CD14-positive monocyte (primary cell): ENCODE measurements around the gene TUBGCP3. TPM values are rescaled to one million over a fixed set of nuclear protein-coding genes. Genes with fewer than 3 reads are reported as not detected.

Experiments used
- DNase-seq, 3 donors: peaks; one replicate each; pipeline ENCODE4 v3.0.0-alpha.2; 2011 to 2022
- H2AFZ ChIP-seq: 2 replicates; pipeline ENCODE4 v1.6.0; 2012; ENCODE audit warnings: mild to moderate bottlenecking, low read depth, low read length, inconsistent platforms; ENCODE audit not compliant: insufficient read depth, poor library complexity, severe bottlenecking
- H3K27ac ChIP-seq, 2 donors: 1 replicate in 1 of 2; 2 replicates in 1 of 2; pipeline ENCODE4 v1.5.1; 2012 to 2013; ENCODE audit warnings: low read length in 2 of 2, control low read depth in 1 of 2, inconsistent platforms in 1 of 2, low read depth in 1 of 2, mild to moderate bottlenecking in 1 of 2
- H3K27me3 ChIP-seq, 2 donors: one replicate each; pipeline versions ENCODE4 v1.6.0 to v1.6.1; 2011 to 2013; ENCODE audit warnings: low read length in 2 of 2; ENCODE audit not compliant: control insufficient read depth in 2 of 2, insufficient read depth in 2 of 2
- H3K36me3 ChIP-seq, 2 donors: replicated peaks in 1 of 2; 1 replicate in 1 of 2; 2 replicates in 1 of 2; pipeline versions ENCODE4 v1.5.1 to v1.6.1; 2012 to 2013; ENCODE audit warnings: low read length in 2 of 2, control low read depth in 1 of 2, inconsistent platforms in 1 of 2, mild to moderate bottlenecking in 1 of 2; ENCODE audit not compliant: insufficient read depth in 2 of 2, control insufficient read depth in 1 of 2
- H3K4me1 ChIP-seq, 2 donors: 1 replicate in 1 of 2; 2 replicates in 1 of 2; pipeline versions ENCODE4 v1.5.1 to v1.6.1; 2012 to 2013; ENCODE audit warnings: low read length in 2 of 2, control low read depth in 1 of 2, inconsistent platforms in 1 of 2, mild to moderate bottlenecking in 1 of 2, moderate library complexity in 1 of 2; ENCODE audit not compliant: insufficient read depth in 2 of 2, control insufficient read depth in 1 of 2
- H3K4me2 ChIP-seq: replicated peaks from 2 replicates; pipeline ENCODE3; 2012; ENCODE audit warnings: low read length, moderate library complexity, mild to moderate bottlenecking; ENCODE audit not compliant: poor library complexity, severe bottlenecking; ENCODE audit errors: extremely low read depth
- H3K4me3 ChIP-seq, 3 experiments: fragments of 200-600 bp in 1 of 3; sonication (generic) in 1 of 3; replicated peaks in 1 of 3; 1 replicate in 2 of 3; 2 replicates in 1 of 3; pipeline ENCODE4 v1.5.1; 2011 to 2013; ENCODE audit warnings: low read length in 3 of 3, mild to moderate bottlenecking in 3 of 3, control low read depth in 2 of 3, low read depth in 2 of 3, inconsistent platforms in 1 of 3, moderate library complexity in 1 of 3
- H3K79me2 ChIP-seq: 2 replicates; pipeline ENCODE4 v1.6.0; 2012; ENCODE audit warnings: mild to moderate bottlenecking, control low read depth, inconsistent platforms, low read length, moderate library complexity; ENCODE audit not compliant: insufficient read depth
- H3K9ac ChIP-seq: 2 replicates; pipeline ENCODE4 v1.6.0; 2017; ENCODE audit warnings: low read length, mild to moderate bottlenecking; ENCODE audit not compliant: insufficient read depth, poor library complexity, severe bottlenecking
- H3K9me3 ChIP-seq, 2 donors: replicated peaks in 1 of 2; 1 replicate in 1 of 2; 2 replicates in 1 of 2; pipeline versions ENCODE4 v1.5.1 to v1.6.1; 2012 to 2013; ENCODE audit warnings: low read length in 2 of 2, control low read depth in 1 of 2; ENCODE audit not compliant: control insufficient read depth in 1 of 2, insufficient read depth in 1 of 2
- H4K20me1 ChIP-seq: 2 replicates; pipeline ENCODE4 v1.6.0; 2012; ENCODE audit warnings: mild to moderate bottlenecking, low read length, control low read depth, moderate library complexity; ENCODE audit not compliant: insufficient read depth
- H3K27ac Mint-ChIP-seq, 7 donors: one replicate each; pipeline ENCODE4 v1.8.0; 2020; ENCODE audit warnings: mild to moderate bottlenecking in 7 of 7, mixed read lengths in 7 of 7, moderate library complexity in 6 of 7, inconsistent platforms in 2 of 7
- H3K27me3 Mint-ChIP-seq, 3 donors: one replicate each; pipeline ENCODE4 v1.8.0; 2021 to 2022; ENCODE audit warnings: low read depth in 3 of 3, mild to moderate bottlenecking in 3 of 3, mixed read lengths in 3 of 3, moderate library complexity in 3 of 3, inconsistent platforms in 1 of 3
- H3K36me3 Mint-ChIP-seq, 2 donors: one replicate each; pipeline ENCODE4 v1.8.0; 2020; ENCODE audit warnings: mixed read lengths in 2 of 2, inconsistent platforms in 1 of 2, mild to moderate bottlenecking in 1 of 2
- H3K4me1 Mint-ChIP-seq: one replicate; pipeline ENCODE4 v1.8.0; 2020; ENCODE audit warnings: mild to moderate bottlenecking, mixed read lengths
- H3K4me3 Mint-ChIP-seq, 2 donors: one replicate each; pipeline ENCODE4 v1.8.0; 2020; ENCODE audit warnings: mild to moderate bottlenecking in 2 of 2, mixed read lengths in 2 of 2, moderate library complexity in 1 of 2
- H3K9me3 Mint-ChIP-seq, 7 donors: one replicate each; pipeline ENCODE4 v1.8.0; 2020 to 2022; ENCODE audit warnings: mixed read lengths in 7 of 7, mild to moderate bottlenecking in 6 of 7, moderate library complexity in 6 of 7, inconsistent platforms in 2 of 7
- WGBS: methylation state at CpG from one replicate; pipeline ENCODE4 v1.1.5; 2013; ENCODE audit warnings: missing lambda C conversion rate; ENCODE audit not compliant: insufficient coverage; 5-methylcytosine and 5-hydroxymethylcytosine counted together
- intact Hi-C, 2 donors: fragments of 100-400 bp; cut with micrococcal nuclease; formaldehyde crosslinking; loops; one replicate each; pipeline versions ENCODE4 v1.15.0 to v1.15.1; 2023
- polyA plus RNA-seq, 3 donors: library from polyadenylated mRNA; depleted of rRNA in 1 of 3; unstranded in 2 of 3; stranded (reverse) in 1 of 3; fragments of 300-500 nt in 2 of 3; fragments of >200 nt in 1 of 3; fragmentation: Illumina TruSeq in 2 of 3; gene quantifications; 1 replicate in 2 of 3; 2 replicates in 1 of 3; pipeline ENCODE4 v1.2.3, GENCODE V29; 2012 to 2021
- TF ChIP-seq, protein P1 (sequence below): fragments of 200-600 bp; IDR thresholded peaks from one replicate; pipeline ENCODE4 v1.8.0; 2022; ENCODE audit warnings: antibody characterized with exemption, mild to moderate bottlenecking

The TUBGCP3 gene
- polyA plus RNA-seq, 3 donors: 25.4 to 47.1 (median 34.1) TPM

DNA sequence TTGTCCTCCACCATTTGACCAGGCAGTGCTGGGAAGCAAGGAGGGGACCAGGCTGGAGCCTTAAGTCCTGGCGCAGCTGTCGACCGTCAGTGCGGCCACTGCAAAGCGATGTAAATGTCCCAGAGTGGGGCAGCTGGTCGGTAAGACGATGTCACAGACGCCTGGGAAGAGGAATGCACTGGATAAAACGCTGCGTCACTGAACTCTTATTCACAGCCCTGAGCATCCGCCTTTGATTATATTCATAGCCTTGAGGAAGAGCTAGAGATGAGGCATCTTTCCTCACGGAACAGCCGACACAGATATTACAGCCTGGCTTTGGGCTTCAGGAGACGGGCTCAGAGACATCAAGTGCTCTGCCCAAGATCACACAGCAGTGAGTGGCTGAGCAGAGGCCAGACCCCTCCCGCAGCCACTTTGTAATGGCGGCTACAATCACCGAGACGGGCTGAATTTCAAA, 17.6 kb upstream of the TUBGCP3 start:
- no peaks in the 10 kb centered on the region for H3K36me3 ChIP-seq
- H3K9me3 ChIP-seq: no peaks in the 10 kb centered on the region
- peaks cover 0 to 8% of the 10 kb centered on the region in 2 donors for H3K27me3 ChIP-seq
- peaks cover 6 to 7% of the 10 kb centered on the region in 2 donors for H3K4me1 ChIP-seq
- peak overlapping the region; percentile 90 for H2AFZ ChIP-seq
- H3K4me2 ChIP-seq: peak overlapping the region; percentile 86
- no peak overlapping the region for H3K9ac ChIP-seq
- Mint-ChIP-seq H3K36me3 (no peaks in the 10 kb centered on the region), H3K27ac (no peak overlapping the region), H3K4me3 (peak overlapping the region; percentile 76 to 87), H3K9me3 (no peaks in the 10 kb centered on the region), H3K27me3 (peaks cover 10 to 25% (median 13%) of the 10 kb centered on the region in 3 donors), H3K4me1 (peaks cover 12% of the 10 kb centered on the region)
- DNase-seq: no peak
- no peak overlapping the region for H3K27ac ChIP-seq
- H3K79me2 ChIP-seq: no peaks in the 10 kb centered on the region
- intact Hi-C loops: loop anchor here in 1 of 2 donors (10.0 kb wide), 1 partner anchor 91 kb away; no protein-coding TSS in a partner anchor
- H4K20me1 ChIP-seq: no peaks in the 10 kb centered on the region
- peak overlapping the region in 1 of 3 experiments; percentile 77 for H3K4me3 ChIP-seq
- WGBS: 90% methylated on average over 15 of the region's 18 CpGs
- TF ChIP-seq, protein P1, sequence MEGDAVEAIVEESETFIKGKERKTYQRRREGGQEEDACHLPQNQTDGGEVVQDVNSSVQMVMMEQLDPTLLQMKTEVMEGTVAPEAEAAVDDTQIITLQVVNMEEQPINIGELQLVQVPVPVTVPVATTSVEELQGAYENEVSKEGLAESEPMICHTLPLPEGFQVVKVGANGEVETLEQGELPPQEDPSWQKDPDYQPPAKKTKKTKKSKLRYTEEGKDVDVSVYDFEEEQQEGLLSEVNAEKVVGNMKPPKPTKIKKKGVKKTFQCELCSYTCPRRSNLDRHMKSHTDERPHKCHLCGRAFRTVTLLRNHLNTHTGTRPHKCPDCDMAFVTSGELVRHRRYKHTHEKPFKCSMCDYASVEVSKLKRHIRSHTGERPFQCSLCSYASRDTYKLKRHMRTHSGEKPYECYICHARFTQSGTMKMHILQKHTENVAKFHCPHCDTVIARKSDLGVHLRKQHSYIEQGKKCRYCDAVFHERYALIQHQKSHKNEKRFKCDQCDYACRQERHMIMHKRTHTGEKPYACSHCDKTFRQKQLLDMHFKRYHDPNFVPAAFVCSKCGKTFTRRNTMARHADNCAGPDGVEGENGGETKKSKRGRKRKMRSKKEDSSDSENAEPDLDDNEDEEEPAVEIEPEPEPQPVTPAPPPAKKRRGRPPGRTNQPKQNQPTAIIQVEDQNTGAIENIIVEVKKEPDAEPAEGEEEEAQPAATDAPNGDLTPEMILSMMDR: no peak

DNA sequence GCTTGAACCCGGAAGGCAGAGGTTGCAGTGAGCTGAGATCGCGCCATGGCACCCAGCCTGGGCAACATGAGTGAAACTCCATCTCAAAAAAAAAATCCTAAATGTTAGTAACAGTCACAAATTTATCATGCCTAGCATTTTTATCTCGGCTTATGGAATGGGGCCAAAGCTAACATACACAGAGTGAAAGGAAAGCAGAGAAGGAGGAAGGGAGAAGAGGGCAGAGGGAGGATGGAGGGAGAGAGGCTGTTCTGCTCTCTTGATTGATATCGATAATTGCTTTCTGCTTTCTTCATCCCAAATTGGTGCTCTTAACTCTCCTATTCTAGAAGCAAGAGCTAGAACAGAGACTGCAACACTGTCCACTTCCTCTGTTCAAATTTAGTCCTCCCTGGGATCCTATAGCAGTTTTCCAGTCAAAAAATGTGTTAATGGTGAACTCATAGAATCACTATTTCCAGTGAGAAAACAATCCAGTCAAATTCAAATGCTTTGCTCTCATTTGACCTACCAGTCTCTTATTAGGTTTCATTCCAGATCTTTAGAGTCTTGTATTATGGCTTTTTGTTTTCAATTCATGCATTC, 15.8 kb upstream of the TUBGCP3 start:
- intact Hi-C loops: loop anchor here in 1 of 2 donors (10.0 kb wide), 1 partner anchor 89 kb away; no protein-coding TSS in a partner anchor
- H3K27ac ChIP-seq: no peak overlapping the region

More for the DNA sequence above, 15.8 kb upstream of the TUBGCP3 start:
- H3K4me2 ChIP-seq: no peak overlapping the region
- H3K79me2 ChIP-seq: no peaks in the 10 kb centered on the region
- no peak overlapping the region for H3K4me3 ChIP-seq
- Mint-ChIP-seq H3K4me3 (no peak overlapping the region), H3K36me3 (no peaks in the 10 kb centered on the region), H3K27ac (no peak overlapping the region), H3K9me3 (no peaks in the 10 kb centered on the region), H3K4me1 (peaks cover 12% of the 10 kb centered on the region), H3K27me3 (peaks cover 8 to 21% (median 12%) of the 10 kb centered on the region in 3 donors)
- H3K27me3 ChIP-seq: peaks cover 0 to 8% of the 10 kb centered on the region in 2 donors
- TF ChIP-seq, protein P1: no peak
- no peak overlapping the region for H3K9ac ChIP-seq
- no peaks in the 10 kb centered on the region for H3K9me3 ChIP-seq
- no peaks in the 10 kb centered on the region for H3K36me3 ChIP-seq
- no peak for DNase-seq
- H2AFZ ChIP-seq: no peak overlapping the region
- H3K4me1 ChIP-seq: peaks cover 6 to 7% of the 10 kb centered on the region in 2 donors
- whole genome bisulfite sequencing: 100% methylated on average over 1 of the region's 5 CpGs
- no peaks in the 10 kb centered on the region for H4K20me1 ChIP-seq
